Measurements from ENCODE around the gene RINL.

DNA sequence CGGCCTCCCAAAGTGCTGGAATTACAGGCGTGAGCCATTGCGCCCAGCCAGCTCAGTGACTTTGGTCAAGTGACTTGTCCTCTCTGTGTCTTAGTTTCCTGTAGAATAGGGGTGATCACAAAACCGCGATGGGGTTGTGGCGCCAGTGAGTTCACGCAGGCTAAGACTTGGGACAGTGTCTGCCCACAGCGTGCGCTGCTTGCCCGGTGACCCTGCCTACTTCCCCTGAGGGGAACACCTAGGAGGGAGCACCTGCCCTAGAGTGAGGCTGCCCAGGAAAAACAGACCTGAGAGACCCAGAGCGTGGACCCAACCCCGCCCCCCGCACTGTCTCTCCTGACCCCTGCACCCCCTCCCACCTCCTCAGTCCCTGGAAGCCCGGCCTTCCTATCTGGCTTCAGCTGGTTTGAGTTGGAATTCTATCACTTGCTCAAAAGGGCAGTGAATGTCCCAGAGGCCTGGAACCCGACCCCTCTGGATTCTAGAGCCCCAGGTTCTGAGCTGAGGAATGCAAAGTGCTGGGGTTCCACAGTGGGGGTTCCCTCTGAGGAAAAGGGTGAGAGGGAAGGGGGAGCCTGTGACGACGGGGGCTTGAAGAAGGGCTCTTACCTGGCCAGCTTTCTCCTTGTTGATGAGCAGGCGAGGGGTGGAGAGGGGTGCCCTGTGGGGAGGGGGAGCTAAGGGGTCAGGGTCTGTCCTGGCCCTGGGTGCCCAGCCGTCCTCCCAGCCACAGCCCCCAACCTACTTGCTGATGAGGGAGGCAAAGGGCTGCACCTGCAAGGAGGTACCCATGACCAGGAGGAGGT is 2.2 kb upstream of the RINL start:
- TF ChIP-seq CTCF (IDR thresholded peaks at IDR 0.05) (no peak), POLR2A (IDR thresholded peaks at IDR 0.05) (no peak)

All from testis (tissue), 2 donors.